ENCODE data around the gene SGK2.

SGK2 gene

DNA sequence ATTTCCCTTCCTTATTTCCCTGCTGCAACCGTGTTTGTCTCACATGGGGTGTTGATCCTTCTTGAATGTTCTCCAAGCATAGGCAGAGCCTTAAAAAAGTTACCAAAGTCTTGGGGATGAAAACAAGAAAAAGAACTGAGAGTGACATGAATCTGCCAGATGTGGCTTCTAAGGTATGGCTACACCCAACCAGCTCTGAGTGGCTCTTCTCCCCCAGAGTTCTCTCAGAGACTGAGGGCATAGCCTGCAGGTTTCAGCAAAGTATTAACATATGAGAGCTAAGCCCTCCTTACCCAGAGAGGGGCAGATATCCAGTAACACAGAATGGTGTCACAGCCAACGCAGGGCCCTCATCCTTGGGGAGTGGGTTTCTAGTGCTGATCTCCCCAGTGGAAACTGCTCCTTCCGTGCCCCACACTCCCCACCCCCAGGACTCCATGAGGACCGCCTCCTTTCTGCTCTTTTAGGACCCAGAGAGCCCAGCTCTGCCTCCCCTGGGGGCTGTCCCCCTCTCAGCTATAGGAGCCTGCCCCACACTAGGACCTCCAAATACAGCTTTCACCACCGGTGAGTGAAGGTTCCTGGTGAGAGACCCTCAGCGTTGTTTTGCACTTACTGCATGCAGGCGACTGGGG, 23.3 kb upstream of the SGK2 start:
- no peak overlapping the region for H3K27ac ChIP-seq
- POLR2A ChIA-PET (ENCODE audit: low non-redundant PET) = no interaction called here
- CTCF ChIA-PET = no interaction called here
- TF ChIP-seq, protein P1, sequence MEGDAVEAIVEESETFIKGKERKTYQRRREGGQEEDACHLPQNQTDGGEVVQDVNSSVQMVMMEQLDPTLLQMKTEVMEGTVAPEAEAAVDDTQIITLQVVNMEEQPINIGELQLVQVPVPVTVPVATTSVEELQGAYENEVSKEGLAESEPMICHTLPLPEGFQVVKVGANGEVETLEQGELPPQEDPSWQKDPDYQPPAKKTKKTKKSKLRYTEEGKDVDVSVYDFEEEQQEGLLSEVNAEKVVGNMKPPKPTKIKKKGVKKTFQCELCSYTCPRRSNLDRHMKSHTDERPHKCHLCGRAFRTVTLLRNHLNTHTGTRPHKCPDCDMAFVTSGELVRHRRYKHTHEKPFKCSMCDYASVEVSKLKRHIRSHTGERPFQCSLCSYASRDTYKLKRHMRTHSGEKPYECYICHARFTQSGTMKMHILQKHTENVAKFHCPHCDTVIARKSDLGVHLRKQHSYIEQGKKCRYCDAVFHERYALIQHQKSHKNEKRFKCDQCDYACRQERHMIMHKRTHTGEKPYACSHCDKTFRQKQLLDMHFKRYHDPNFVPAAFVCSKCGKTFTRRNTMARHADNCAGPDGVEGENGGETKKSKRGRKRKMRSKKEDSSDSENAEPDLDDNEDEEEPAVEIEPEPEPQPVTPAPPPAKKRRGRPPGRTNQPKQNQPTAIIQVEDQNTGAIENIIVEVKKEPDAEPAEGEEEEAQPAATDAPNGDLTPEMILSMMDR (conservative IDR thresholded peaks at IDR 0.05; ENCODE audit: low read depth) = no peak
- no peak for DNase-seq (ENCODE audit: low spot score)

DNA sequence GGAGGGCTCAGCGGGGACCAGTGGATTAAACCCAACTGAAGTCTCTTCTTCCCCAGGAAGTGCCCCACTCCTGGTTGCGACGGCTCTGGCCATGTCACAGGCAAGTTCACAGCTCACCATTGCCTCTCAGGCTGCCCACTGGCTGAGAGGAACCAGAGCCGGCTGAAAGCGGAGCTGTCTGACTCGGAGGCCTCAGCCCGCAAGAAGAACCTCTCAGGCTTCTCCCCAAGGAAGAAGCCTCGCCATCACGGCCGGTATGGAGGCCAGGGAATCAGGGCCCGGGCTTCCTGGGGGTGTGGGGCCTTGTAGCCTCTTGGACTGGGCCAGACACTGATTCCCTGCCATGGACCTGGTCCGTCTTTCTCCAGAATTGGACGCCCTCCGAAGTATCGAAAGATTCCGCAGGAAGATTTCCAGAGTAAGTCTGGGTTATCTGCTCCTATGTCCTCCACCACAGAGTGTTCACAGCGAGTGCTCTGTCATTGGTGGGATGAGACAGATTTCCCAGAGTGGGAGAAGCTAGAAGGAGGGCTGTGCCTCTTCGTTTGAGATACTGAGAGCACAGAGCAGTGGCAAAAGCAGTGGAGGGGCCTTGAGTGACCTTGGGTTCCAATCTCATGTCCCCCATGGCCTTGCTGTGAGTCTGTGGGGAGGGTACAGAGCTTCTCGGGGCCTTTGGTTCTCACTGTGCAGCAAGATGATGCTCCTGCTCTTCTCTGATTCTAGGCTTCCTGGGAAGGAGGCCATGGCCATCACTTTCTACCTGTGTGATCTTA, 22.6 kb upstream of the SGK2 start:
- TF ChIP-seq, protein P1 (conservative IDR thresholded peaks at IDR 0.05; ENCODE audit: low read depth) = no peak
- CTCF ChIA-PET = interaction anchor here (0.7 to 2.3 kb wide), 4 partner anchors 47 to 540 kb away, joined by 3 to 9 read pairs (median 4); no protein-coding TSS in a partner anchor
- H3K27ac ChIP-seq = no peak overlapping the region
- no peak for DNase-seq (ENCODE audit: low spot score)
- POLR2A ChIA-PET (ENCODE audit: low non-redundant PET) = no interaction called here

DNA sequence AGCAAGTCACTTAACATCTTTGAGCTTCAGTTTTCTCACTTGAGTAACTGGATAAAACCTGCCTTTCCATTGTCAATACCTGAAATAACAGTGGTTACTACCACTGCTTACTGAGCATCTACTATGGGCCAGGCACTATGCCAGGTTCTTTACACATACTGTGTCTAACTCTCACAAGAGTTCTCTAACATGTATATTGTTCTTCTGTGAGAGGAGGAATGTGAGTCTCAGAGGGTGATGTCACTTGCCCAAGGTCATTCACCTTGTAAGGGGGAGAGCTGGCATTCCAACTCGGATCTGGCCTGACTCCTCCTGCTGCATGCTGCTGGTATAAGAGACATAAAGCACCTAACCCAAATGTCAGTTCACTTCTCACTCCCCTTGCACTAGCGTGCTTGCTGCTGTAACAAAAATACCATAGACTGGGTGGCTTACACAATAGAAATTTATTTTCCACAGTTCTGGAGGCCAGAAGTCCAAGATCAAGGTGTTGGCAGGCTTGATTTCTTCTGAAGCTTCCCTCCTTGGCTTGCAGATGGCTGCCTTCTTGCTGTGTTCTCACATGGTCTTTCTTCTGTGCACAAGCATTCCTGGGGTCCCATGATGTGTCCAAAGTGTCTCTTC, 21.9 kb upstream of the SGK2 start:
- POLR2A ChIA-PET (ENCODE audit: low non-redundant PET) = no interaction called here
- CTCF ChIA-PET = interaction anchor here (0.6 to 2.3 kb wide), 6 partner anchors 8 to 114 kb away, joined by 3 to 21 read pairs (median 4); no protein-coding TSS in a partner anchor
- TF ChIP-seq, protein P1 (conservative IDR thresholded peaks at IDR 0.05; ENCODE audit: low read depth) = no peak

DNA sequence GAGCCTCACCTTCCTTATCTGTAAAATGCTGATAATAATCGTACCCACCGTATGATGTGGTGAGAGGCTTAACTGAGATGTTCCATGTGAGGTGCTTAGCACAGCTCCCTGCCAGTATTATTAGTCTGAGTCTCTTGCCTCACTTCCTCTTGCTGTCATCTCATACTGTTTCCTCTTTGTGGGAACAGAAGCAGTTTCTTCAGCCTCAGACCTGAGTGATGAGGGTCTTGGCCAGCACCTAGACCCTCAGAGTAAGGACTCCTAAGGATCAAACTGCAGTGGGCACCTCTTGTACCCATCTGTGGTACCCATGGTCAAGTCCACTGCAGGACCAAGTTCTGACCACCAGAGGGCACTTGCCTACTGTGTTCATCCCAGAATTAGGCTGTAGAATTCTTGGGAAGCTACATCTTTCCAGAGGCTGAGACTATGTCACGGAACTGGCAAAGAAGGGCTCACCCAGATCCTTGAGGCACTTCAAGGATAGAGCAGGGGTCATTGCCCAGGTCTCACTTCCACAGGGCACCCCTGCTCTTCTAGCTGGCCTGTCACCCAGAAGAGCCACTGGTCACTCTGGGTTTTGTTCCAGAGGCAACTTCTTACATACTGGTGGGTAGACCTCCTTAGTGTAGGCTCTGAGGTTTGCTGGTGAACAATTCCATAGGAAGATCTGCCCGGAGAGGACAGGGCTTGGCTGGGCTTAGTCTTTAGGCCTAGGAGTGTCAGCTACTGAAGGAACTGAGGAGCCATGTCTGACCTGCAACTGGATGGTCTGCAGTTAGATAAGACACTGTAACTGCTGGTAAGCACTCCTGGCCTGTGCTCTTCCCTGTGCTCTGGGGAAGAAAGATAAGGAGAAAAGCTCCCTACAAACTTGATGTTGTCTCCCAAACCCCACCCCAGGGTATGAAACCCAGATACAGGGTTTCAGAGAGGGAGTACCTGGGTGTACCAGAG, 20.6 kb upstream of the SGK2 start:
- peak; percentile 81 for DNase-seq (ENCODE audit: low spot score)
- TF ChIP-seq, protein P1 (conservative IDR thresholded peaks at IDR 0.05; ENCODE audit: low read depth) = peak; percentile 99
- H3K27ac ChIP-seq = no peak overlapping the region
- CTCF ChIA-PET = interaction anchor here (0.5 to 2.3 kb wide), 44 partner anchors 9 to 1921 kb away, joined by 3 to 21 read pairs (median 4); partner anchors contain the start of genes IFT52 and SGK2
- POLR2A ChIA-PET (ENCODE audit: low non-redundant PET) = no interaction called here

More for the DNA sequence above, 21.9 kb upstream of the SGK2 start:
- no peak for DNase-seq (ENCODE audit: low spot score)
- no peak overlapping the region for H3K27ac ChIP-seq

DNA sequence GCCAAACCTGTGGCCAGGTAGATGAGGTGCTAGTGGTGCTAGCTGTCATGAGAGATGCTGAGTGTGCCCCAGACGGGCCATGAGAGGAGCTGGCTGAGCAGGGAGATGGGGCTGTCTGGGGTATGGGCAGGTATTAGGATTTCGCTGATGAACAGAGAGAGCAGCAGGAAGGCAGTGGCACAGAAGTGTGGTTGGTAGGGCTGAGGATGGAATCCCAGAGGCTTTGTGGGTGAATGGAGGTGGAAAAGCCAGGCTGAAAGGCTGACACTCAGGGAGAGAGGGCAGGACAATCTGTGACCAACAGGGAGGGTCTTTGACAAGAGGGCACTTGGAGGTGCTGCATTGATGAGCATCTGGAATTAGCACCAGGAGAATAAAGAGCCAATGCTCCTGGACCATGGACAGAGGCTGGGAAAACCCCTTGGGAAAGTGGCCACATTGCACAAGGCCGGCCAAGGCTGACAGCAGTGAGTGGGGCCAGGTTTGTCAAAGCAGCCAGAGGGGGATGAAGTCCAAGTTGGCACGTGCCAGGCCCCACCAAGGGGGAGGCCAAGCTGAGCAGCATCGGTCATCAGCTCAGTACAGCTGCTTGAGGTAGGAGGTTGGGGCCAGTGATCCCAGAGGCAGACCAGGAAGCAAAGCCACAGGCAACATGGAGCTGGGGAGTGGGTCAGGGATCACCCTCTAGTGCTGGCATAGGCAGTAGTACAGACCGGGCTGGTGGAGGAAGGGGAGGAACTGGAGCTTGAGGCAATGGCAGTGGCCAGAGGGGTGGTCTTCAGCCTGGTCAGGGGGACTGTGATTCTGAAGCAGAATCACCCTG, 19.7 kb upstream of the SGK2 start:
- ChIA-PET CTCF (interaction anchor here (0.7 to 2.2 kb wide), 14 partner anchors 10 to 543 kb away, joined by 3 to 21 read pairs (median 6); partner anchors contain the start of genes IFT52 and SGK2), POLR2A (ENCODE audit: low non-redundant PET) (interaction anchor here (0.5 kb wide), 1 partner anchor 198 kb away, joined by 3 read pairs; no protein-coding TSS in a partner anchor)
- TF ChIP-seq, protein P1 (conservative IDR thresholded peaks at IDR 0.05; ENCODE audit: low read depth) = no peak
- DNase-seq (ENCODE audit: low spot score) = no peak
- no peak overlapping the region for H3K27ac ChIP-seq

All from RWPE1 (cell line).